SK-N-SH (cell line): ENCODE data around the gene CD244. TPM values are rescaled to one million over a fixed set of nuclear protein-coding genes. Genes with fewer than 3 reads are reported as not detected.

Experiments
- CTCF ChIA-PET: fragments of 300-600, 350-600 bp; formaldehyde crosslinking; extraction: SDS; loops from one replicate; lab custom pipeline; 2021; lab: Yijun Ruan, JAX
- POLR2A ChIA-PET: fragments of 350-600 bp; sonication (Branson Sonifier 250); formaldehyde crosslinking; extraction: SDS; loops from one replicate; lab custom pipeline; 2020; ENCODE audit warnings: antibody characterized with exemption, inconsistent platforms; lab: Yijun Ruan, JAX
- DNase-seq: peaks from one replicate; pipeline ENCODE4 v3.0.0; 2012
- H2AFZ ChIP-seq: fragments of 200-600 bp; sonication (generic); 2 replicates; pipeline ENCODE4 v1.8.1; 2016; ENCODE audit warnings: antibody characterized with exemption, mild to moderate bottlenecking, low read depth
- H3F3A ChIP-seq: fragments of 200-600 bp; sonication (generic); replicated peaks from 2 replicates; pipeline ENCODE3; 2016; ENCODE audit warnings: antibody characterized with exemption, mild to moderate bottlenecking; ENCODE audit not compliant: insufficient read depth
- H3K27ac ChIP-seq, 2 experiments: fragments of 200-500 bp in 1 of 2; fragments of 200-600 bp in 1 of 2; sonication (Bioruptor generic) in 1 of 2; sonication (generic), shearing (Covaris generic) in 1 of 2; 2 replicates each; pipeline versions ENCODE4 v1.5.1 to v1.6.1; 2014 to 2016; ENCODE audit warnings: low read depth in 2 of 2, inconsistent platforms in 1 of 2, low read length in 1 of 2, mild to moderate bottlenecking in 1 of 2, mixed read lengths in 1 of 2
- H3K27me3 ChIP-seq: fragments of 200-600 bp; sonication (generic), shearing (Covaris generic); 2 replicates; pipeline ENCODE4 v1.6.1; 2016; ENCODE audit warnings: mixed run types; ENCODE audit not compliant: insufficient read depth
- H3K36me3 ChIP-seq, 2 experiments: fragments of 200-500 bp in 1 of 2; fragments of 200-600 bp in 1 of 2; sonication (Bioruptor generic) in 1 of 2; sonication (generic) in 1 of 2; replicated peaks in 1 of 2; 2 replicates each; pipeline versions ENCODE3 to v1.5.1; 2014 to 2016; ENCODE audit warnings: low read length in 1 of 2, mild to moderate bottlenecking in 1 of 2; ENCODE audit not compliant: insufficient read depth in 2 of 2, control insufficient read depth in 1 of 2
- H3K4me1 ChIP-seq, 2 experiments: fragments of 200-500 bp in 1 of 2; fragments of 200-600 bp in 1 of 2; sonication (Bioruptor generic) in 1 of 2; sonication (generic), shearing (Covaris generic) in 1 of 2; 2 replicates each; pipeline versions ENCODE4 v1.5.1 to v1.6.1; 2014 to 2016; ENCODE audit warnings: low read depth in 1 of 2, low read length in 1 of 2, mixed run types in 1 of 2; ENCODE audit not compliant: insufficient read depth in 2 of 2, control insufficient read depth in 1 of 2
- H3K4me2 ChIP-seq: fragments of 200-600 bp; sonication (generic), shearing (Covaris generic); 2 replicates; pipeline ENCODE4 v1.6.1; 2017; ENCODE audit warnings: mixed run types
- H3K4me3 ChIP-seq, 2 experiments: fragments of 200-500 bp in 1 of 2; fragments of 200-600 bp in 1 of 2; sonication (Bioruptor generic) in 1 of 2; sonication (generic), shearing (Covaris generic) in 1 of 2; 2 replicates each; pipeline versions ENCODE4 v1.5.1 to v1.8.1; 2014 to 2016; ENCODE audit warnings: low read depth in 2 of 2, inconsistent platforms in 1 of 2, low read length in 1 of 2, mild to moderate bottlenecking in 1 of 2, mixed read lengths in 1 of 2, moderate library complexity in 1 of 2
- H3K79me2 ChIP-seq: fragments of 200-600 bp; sonication (generic); 2 replicates; pipeline ENCODE4 v1.8.1; 2017; ENCODE audit warnings: mild to moderate bottlenecking; ENCODE audit not compliant: insufficient read depth
- H3K9ac ChIP-seq: fragments of 200-600 bp; sonication (generic); 2 replicates; pipeline ENCODE4 v1.6.1; 2017; ENCODE audit warnings: mixed run types
- H3K9me2 ChIP-seq: fragments of 200-600 bp; sonication (generic); 2 replicates; pipeline ENCODE4 v1.6.1; 2017; ENCODE audit warnings: mixed run types
- H3K9me3 ChIP-seq: fragments of 200-600 bp; sonication (generic); 2 replicates; pipeline ENCODE4 v1.6.1; 2017; ENCODE audit warnings: mixed run types, mild to moderate bottlenecking, moderate library complexity
- H4K20me1 ChIP-seq: fragments of 200-600 bp; sonication (generic); 2 replicates; pipeline ENCODE4 v1.6.1; 2017; ENCODE audit warnings: mild to moderate bottlenecking, mixed run types; ENCODE audit not compliant: insufficient read depth
- EP300 ChIP-seq, 2 experiments: IDR thresholded peaks; 2 replicates each; pipeline versions ENCODE4 v1.4.0 to v1.6.1; 2012; ENCODE audit warnings: borderline replicate concordance in 1 of 2, low read depth in 1 of 2, low read length in 1 of 2
- FOXJ3 ChIP-seq: sonication (generic); formaldehyde crosslinking; IDR thresholded peaks from 2 replicates; pipeline ENCODE4 v1.5.1; 2020; ENCODE audit warnings: mild to moderate bottlenecking, missing genetic modification reagents
- GATA2 ChIP-seq: sonication (generic); formaldehyde crosslinking; IDR thresholded peaks from 2 replicates; pipeline ENCODE4 v1.5.0; 2020; ENCODE audit warnings: mild to moderate bottlenecking, missing genetic modification reagents
- MXI1 ChIP-seq: IDR thresholded peaks from 2 replicates; pipeline ENCODE4 v1.6.1; 2012; ENCODE audit warnings: mild to moderate bottlenecking, low read depth, low read length, improper control_type of control experiment
- NFIC ChIP-seq: IDR thresholded peaks from 2 replicates; pipeline ENCODE4 v1.4.0; 2012; ENCODE audit warnings: borderline replicate concordance
- NRF1 ChIP-seq: IDR thresholded peaks from 2 replicates; pipeline ENCODE4 v1.6.1; 2012; ENCODE audit warnings: low read depth, mild to moderate bottlenecking, low read length
- POLR2AphosphoS5 ChIP-seq: IDR thresholded peaks from 2 replicates; pipeline ENCODE4 v1.6.1; 2012; ENCODE audit warnings: low read depth, low read length
- RAD21 ChIP-seq: IDR thresholded peaks from 2 replicates; pipeline ENCODE4 v1.6.1; 2012; ENCODE audit warnings: mild to moderate bottlenecking, low read length
- RCOR1 ChIP-seq: fragments of 150-350 bp; IDR thresholded peaks from 2 replicates; pipeline ENCODE4 v1.6.1; 2017; ENCODE audit warnings: antibody characterized with exemption, low read length
- SIN3A ChIP-seq: IDR thresholded peaks from 2 replicates; pipeline ENCODE4 v1.6.1; 2012; ENCODE audit warnings: low read depth, mild to moderate bottlenecking, low read length, moderate library complexity, borderline replicate concordance
- TAF1 ChIP-seq: IDR thresholded peaks from 2 replicates; pipeline ENCODE4 v1.6.1; 2012; ENCODE audit warnings: low read depth, mild to moderate bottlenecking, low read length, moderate library complexity, borderline replicate concordance
- USF2 ChIP-seq: fragments of 150-350 bp; IDR thresholded peaks from 2 replicates; pipeline ENCODE4 v1.6.1; 2017; ENCODE audit warnings: antibody characterized with exemption, low read length, low read depth, borderline replicate concordance
- YY1 ChIP-seq: IDR thresholded peaks from 2 replicates; pipeline ENCODE4 v1.4.0; 2012; ENCODE audit warnings: low read depth, mild to moderate bottlenecking
- WGBS: methylation state at CpG from one replicate; pipeline ENCODE4 v1.1.6; 2017; ENCODE audit warnings: low lambda C conversion rate; 5-methylcytosine and 5-hydroxymethylcytosine counted together
- polyA plus RNA-seq, 3 experiments: library from polyadenylated mRNA; depleted of rRNA; stranded (reverse); fragments of >200 nt; gene quantifications; 2 replicates each; pipeline ENCODE4 v1.2.3, GENCODE V29; 2012
- TF ChIP-seq, protein P1 (sequence below): IDR thresholded peaks from 2 replicates; pipeline ENCODE4; 2012
- TF ChIP-seq, protein P2 (sequence below): IDR thresholded peaks from 2 replicates; pipeline ENCODE4 v1.4.0; 2012; ENCODE audit warnings: low read depth, borderline replicate concordance
- TF ChIP-seq, protein P3 (sequence below): IDR thresholded peaks from 2 replicates; pipeline ENCODE4 v1.6.1; 2012; ENCODE audit warnings: mild to moderate bottlenecking, low read depth, low read length, moderate library complexity
- TF ChIP-seq, protein P4 (sequence below): fragments of 200-600 bp; sonication (generic); IDR thresholded peaks from 2 replicates; pipeline ENCODE4 v1.6.1; 2017; ENCODE audit warnings: antibody characterized with exemption, mild to moderate bottlenecking, moderate library complexity

CD244 gene
- polyA plus RNA-seq, 1 of the 3 experiments (the other 2 are of a cell fraction): not detected

- Histone ChIP-seq H3F3A (no peaks in the 10 kb centered on the region), H3K4me1 (no peaks in the 10 kb centered on the region), H3K79me2 (no peaks in the 10 kb centered on the region), H2AFZ (no peak overlapping the region), H4K20me1 (no peaks in the 10 kb centered on the region), H3K9me3 (no peaks in the 10 kb centered on the region), H3K27ac (no peak overlapping the region), H3K4me3 (no peak overlapping the region)
- CTCF ChIA-PET: no interaction called here
- POLR2A ChIA-PET: no interaction called here
- TF ChIP-seq FOXJ3 (CRISPR knock-in tag) (no peak), EP300 (IDR thresholded peaks at IDR 0.05; ENCODE audit: borderline replicate concordance in 1 of 2, low read depth in 1 of 2, low read length in 1 of 2) (no peak)
- TF ChIP-seq, protein P1, sequence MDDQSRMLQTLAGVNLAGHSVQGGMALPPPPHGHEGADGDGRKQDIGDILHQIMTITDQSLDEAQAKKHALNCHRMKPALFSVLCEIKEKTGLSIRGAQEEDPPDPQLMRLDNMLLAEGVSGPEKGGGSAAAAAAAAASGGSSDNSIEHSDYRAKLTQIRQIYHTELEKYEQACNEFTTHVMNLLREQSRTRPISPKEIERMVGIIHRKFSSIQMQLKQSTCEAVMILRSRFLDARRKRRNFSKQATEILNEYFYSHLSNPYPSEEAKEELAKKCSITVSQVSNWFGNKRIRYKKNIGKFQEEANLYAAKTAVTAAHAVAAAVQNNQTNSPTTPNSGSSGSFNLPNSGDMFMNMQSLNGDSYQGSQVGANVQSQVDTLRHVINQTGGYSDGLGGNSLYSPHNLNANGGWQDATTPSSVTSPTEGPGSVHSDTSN: no peak
- TF ChIP-seq, all 33 proteins: peak for 0
- DNase-seq: no peak
- Histone ChIP-seq H3K4me2 (no peak overlapping the region), H3K9me2 (no peaks in the 10 kb centered on the region), H3K9ac (no peak overlapping the region), H3K36me3 (no peaks in the 10 kb centered on the region), H3K27me3 (peaks cover 29% of the 10 kb centered on the region; the same call in 1 of the 2 replicates)
- 17% methylated on average over 7 of the region's 7 CpGs for whole genome bisulfite sequencing
These were observed 49.5 kb downstream of the CD244 start for GRCh38 chr1:160813215-160813614.

- H3K9me2 ChIP-seq: no peaks in the 10 kb centered on the region
- WGBS: 8% methylated on average over 2 of the region's 2 CpGs
- H3K4me2 ChIP-seq: no peak overlapping the region
- H3F3A ChIP-seq: no peaks in the 10 kb centered on the region
- H2AFZ ChIP-seq: no peak overlapping the region
- no peaks in the 10 kb centered on the region for H3K4me1 ChIP-seq
- H4K20me1 ChIP-seq: no peaks in the 10 kb centered on the region
- H3K4me3 ChIP-seq: no peak overlapping the region
- H3K9me3 ChIP-seq: no peaks in the 10 kb centered on the region
- H3K9ac ChIP-seq: no peak overlapping the region
- no peaks in the 10 kb centered on the region for H3K36me3 ChIP-seq
- TF ChIP-seq NFIC (no peak), USF2 (no peak), TAF1 (no peak), SIN3A (no peak), POLR2AphosphoS5 (no peak), MXI1 (no peak), NRF1 (no peak), YY1 (no peak), RCOR1 (no peak), FOXJ3 (CRISPR knock-in tag) (no peak), EP300 (IDR thresholded peaks at IDR 0.05; ENCODE audit: borderline replicate concordance in 1 of 2, low read depth in 1 of 2, low read length in 1 of 2) (no peak), RAD21 (no peak), GATA2 (CRISPR knock-in tag) (no peak)
- TF ChIP-seq, protein P2, sequence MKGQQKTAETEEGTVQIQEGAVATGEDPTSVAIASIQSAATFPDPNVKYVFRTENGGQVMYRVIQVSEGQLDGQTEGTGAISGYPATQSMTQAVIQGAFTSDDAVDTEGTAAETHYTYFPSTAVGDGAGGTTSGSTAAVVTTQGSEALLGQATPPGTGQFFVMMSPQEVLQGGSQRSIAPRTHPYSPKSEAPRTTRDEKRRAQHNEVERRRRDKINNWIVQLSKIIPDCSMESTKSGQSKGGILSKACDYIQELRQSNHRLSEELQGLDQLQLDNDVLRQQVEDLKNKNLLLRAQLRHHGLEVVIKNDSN: no peak
- TF ChIP-seq, protein P3, sequence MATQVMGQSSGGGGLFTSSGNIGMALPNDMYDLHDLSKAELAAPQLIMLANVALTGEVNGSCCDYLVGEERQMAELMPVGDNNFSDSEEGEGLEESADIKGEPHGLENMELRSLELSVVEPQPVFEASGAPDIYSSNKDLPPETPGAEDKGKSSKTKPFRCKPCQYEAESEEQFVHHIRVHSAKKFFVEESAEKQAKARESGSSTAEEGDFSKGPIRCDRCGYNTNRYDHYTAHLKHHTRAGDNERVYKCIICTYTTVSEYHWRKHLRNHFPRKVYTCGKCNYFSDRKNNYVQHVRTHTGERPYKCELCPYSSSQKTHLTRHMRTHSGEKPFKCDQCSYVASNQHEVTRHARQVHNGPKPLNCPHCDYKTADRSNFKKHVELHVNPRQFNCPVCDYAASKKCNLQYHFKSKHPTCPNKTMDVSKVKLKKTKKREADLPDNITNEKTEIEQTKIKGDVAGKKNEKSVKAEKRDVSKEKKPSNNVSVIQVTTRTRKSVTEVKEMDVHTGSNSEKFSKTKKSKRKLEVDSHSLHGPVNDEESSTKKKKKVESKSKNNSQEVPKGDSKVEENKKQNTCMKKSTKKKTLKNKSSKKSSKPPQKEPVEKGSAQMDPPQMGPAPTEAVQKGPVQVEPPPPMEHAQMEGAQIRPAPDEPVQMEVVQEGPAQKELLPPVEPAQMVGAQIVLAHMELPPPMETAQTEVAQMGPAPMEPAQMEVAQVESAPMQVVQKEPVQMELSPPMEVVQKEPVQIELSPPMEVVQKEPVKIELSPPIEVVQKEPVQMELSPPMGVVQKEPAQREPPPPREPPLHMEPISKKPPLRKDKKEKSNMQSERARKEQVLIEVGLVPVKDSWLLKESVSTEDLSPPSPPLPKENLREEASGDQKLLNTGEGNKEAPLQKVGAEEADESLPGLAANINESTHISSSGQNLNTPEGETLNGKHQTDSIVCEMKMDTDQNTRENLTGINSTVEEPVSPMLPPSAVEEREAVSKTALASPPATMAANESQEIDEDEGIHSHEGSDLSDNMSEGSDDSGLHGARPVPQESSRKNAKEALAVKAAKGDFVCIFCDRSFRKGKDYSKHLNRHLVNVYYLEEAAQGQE: no peak
- TF ChIP-seq, protein P4, sequence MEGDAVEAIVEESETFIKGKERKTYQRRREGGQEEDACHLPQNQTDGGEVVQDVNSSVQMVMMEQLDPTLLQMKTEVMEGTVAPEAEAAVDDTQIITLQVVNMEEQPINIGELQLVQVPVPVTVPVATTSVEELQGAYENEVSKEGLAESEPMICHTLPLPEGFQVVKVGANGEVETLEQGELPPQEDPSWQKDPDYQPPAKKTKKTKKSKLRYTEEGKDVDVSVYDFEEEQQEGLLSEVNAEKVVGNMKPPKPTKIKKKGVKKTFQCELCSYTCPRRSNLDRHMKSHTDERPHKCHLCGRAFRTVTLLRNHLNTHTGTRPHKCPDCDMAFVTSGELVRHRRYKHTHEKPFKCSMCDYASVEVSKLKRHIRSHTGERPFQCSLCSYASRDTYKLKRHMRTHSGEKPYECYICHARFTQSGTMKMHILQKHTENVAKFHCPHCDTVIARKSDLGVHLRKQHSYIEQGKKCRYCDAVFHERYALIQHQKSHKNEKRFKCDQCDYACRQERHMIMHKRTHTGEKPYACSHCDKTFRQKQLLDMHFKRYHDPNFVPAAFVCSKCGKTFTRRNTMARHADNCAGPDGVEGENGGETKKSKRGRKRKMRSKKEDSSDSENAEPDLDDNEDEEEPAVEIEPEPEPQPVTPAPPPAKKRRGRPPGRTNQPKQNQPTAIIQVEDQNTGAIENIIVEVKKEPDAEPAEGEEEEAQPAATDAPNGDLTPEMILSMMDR: no peak
- peaks cover 19% of the 10 kb centered on the region; the same call in 1 of the 2 replicates for H3K27me3 ChIP-seq
- POLR2A ChIA-PET: no interaction called here
- CTCF ChIA-PET: no interaction called here
- DNase-seq: no peak
- H3K27ac ChIP-seq: no peak overlapping the region
- no peaks in the 10 kb centered on the region for H3K79me2 ChIP-seq
These were observed 51.5 kb downstream of the CD244 start for GRCh38 chr1:160811147-160811546.
